K562 (cell line): ENCODE data around the gene CRNKL1. TPM values are rescaled to one million over a fixed set of nuclear protein-coding genes. Genes with fewer than 3 reads are reported as not detected.

Experiments used
- ATAC-seq: fragments of 200-7000 bp; cut with Tn5 transposase; 3 replicates; pipeline ENCODE4 v1.9.1; 2020; ENCODE audit warnings: moderate library complexity
- BruUV-seq: library from RNA; stranded (reverse); fragments of 400-500 nt; replicated peaks from 2 replicates; lab custom pipeline; 2021; lab: Mats Ljungman, UMichigan
- CTCF ChIA-PET: fragments of 300-600 bp; formaldehyde crosslinking; extraction: SDS; loops from one replicate; lab custom pipeline; 2021; ENCODE audit warnings: low intra/inter-chr PET ratio; lab: Yijun Ruan, JAX
- POLR2A ChIA-PET: fragments of 300-600, 350-650 bp; sonication (Branson Sonifier 250); formaldehyde crosslinking; extraction: SDS; loops from one replicate; lab custom pipeline; 2021; ENCODE audit warnings: antibody characterized with exemption, inconsistent platforms; lab: Yijun Ruan, JAX
- DNase-seq, 4 experiments: peaks; one replicate each; pipeline versions ENCODE4 v3.0.0 to v3.0.0-alpha.2; 2011 to 2018; ENCODE audit warnings: low spot score in 3 of 4, mixed read lengths in 3 of 4; ENCODE audit errors: extremely low read depth in 1 of 4
- FAIRE-seq: peaks from 2 replicates; lab custom pipeline; 2011; peaks lifted over from hg19 to GRCh38; lab: Jason Lieb, UNC
- H2AFZ ChIP-seq: 2 replicates; pipeline ENCODE4 v1.6.0; 2011; ENCODE audit warnings: low read depth, low read length, control low read depth, inconsistent platforms
- H3K27ac ChIP-seq: fragments of 200-600 bp; 3 replicates; pipeline ENCODE4 v1.8.0; 2011; ENCODE audit warnings: low read depth, mild to moderate bottlenecking, control low read depth, inconsistent platforms, low read length, moderate library complexity, mixed read lengths; ENCODE audit errors: extremely low read depth
- H3K27me3 ChIP-seq, 2 experiments: fragments of 300-600 bp in 1 of 2; 2 replicates in 1 of 2; 3 replicates in 1 of 2; pipeline versions ENCODE4 v1.6.0 to v1.8.0; 2011; ENCODE audit warnings: inconsistent platforms in 2 of 2, low read length in 2 of 2, mild to moderate bottlenecking in 1 of 2, mixed read lengths in 1 of 2, moderate library complexity in 1 of 2; ENCODE audit not compliant: control insufficient read depth in 2 of 2, insufficient read depth in 2 of 2
- H3K36me3 ChIP-seq: fragments of 300-600 bp; 3 replicates; pipeline ENCODE4 v1.8.0; 2011; ENCODE audit warnings: mild to moderate bottlenecking, low read length, inconsistent platforms; ENCODE audit not compliant: control insufficient read depth, insufficient read depth
- H3K4me1 ChIP-seq, 2 experiments: fragments of 200-600 bp in 1 of 2; replicated peaks in 1 of 2; 2 replicates in 1 of 2; 3 replicates in 1 of 2; pipeline versions ENCODE4 v1.5.1 to v1.8.0; 2011; ENCODE audit warnings: inconsistent platforms in 2 of 2, low read length in 2 of 2, mild to moderate bottlenecking in 1 of 2, mixed read lengths in 1 of 2, moderate library complexity in 1 of 2; ENCODE audit not compliant: control insufficient read depth in 2 of 2, insufficient read depth in 2 of 2
- H3K4me2 ChIP-seq: 2 replicates; pipeline ENCODE4 v1.6.1; 2011; ENCODE audit warnings: low read length, control low read depth, inconsistent platforms, mixed read lengths; ENCODE audit not compliant: insufficient read depth
- H3K4me3 ChIP-seq: fragments of 200-600 bp; sonication (generic), shearing (Covaris generic); 2 replicates; pipeline ENCODE4 v1.5.1; 2016; ENCODE audit warnings: control low read depth, inconsistent platforms
- H3K79me2 ChIP-seq: fragments of 200-600 bp; 3 replicates; pipeline ENCODE4 v1.8.0; 2011; ENCODE audit warnings: low read length, inconsistent platforms; ENCODE audit not compliant: control insufficient read depth, insufficient read depth
- H3K9ac ChIP-seq, 2 experiments: 2 replicates each; pipeline versions ENCODE4 v1.6.0 to v1.6.1; 2011; ENCODE audit warnings: low read depth in 2 of 2, low read length in 2 of 2, control low read depth in 1 of 2, inconsistent platforms in 1 of 2, mild to moderate bottlenecking in 1 of 2, mixed read lengths in 1 of 2; ENCODE audit not compliant: insufficient read depth in 1 of 2
- H3K9me1 ChIP-seq: one replicate; pipeline ENCODE4 v1.6.0; 2011; ENCODE audit warnings: inconsistent platforms, mild to moderate bottlenecking, low read length, moderate library complexity; ENCODE audit not compliant: control insufficient read depth, insufficient read depth
- H3K9me3 ChIP-seq: replicated peaks from 2 replicates; pipeline ENCODE4 v1.5.1; 2011; ENCODE audit warnings: low read depth, low read length, inconsistent platforms; ENCODE audit not compliant: control insufficient read depth, insufficient read depth
- H4K20me1 ChIP-seq: replicated peaks from 2 replicates; pipeline ENCODE4 v1.6.1; 2011; ENCODE audit warnings: low read length, inconsistent platforms, mixed read lengths; ENCODE audit not compliant: control insufficient read depth, insufficient read depth
- ADNP ChIP-seq: fragments of 200-800 bp; sonication (Bioruptor generic); IDR thresholded peaks from 2 replicates; pipeline ENCODE4 v1.6.1; 2016; ENCODE audit warnings: missing genetic modification characterization, missing compliant biosample characterization
- BCOR ChIP-seq: fragments of 450-650 bp; IDR thresholded peaks from 2 replicates; pipeline ENCODE4 v1.6.1; 2016
- BRD9 ChIP-seq: fragments of 450-650 bp; IDR thresholded peaks from 2 replicates; pipeline ENCODE4 v1.6.1; 2018; ENCODE audit warnings: low read depth; ENCODE audit not compliant: partially characterized antibody
- C11orf30 ChIP-seq: fragments of 450-650 bp; IDR thresholded peaks from 2 replicates; pipeline ENCODE4 v1.6.1; 2016; ENCODE audit warnings: low read depth, mild to moderate bottlenecking
- COPS2 ChIP-seq: fragments of 450-650 bp; conservative IDR thresholded peaks from 2 replicates; pipeline ENCODE4 v1.6.1; 2016; ENCODE audit warnings: mild to moderate bottlenecking, moderate library complexity
- CXXC5 ChIP-seq: fragments of 250-450 bp; sonication (Bioruptor Pico); IDR thresholded peaks from 2 replicates; pipeline ENCODE4 v1.8.0; 2022; ENCODE audit warnings: inconsistent platforms, mild to moderate bottlenecking, moderate library complexity
- HDAC3 ChIP-seq: fragments of 450-650 bp; IDR thresholded peaks from 2 replicates; pipeline ENCODE4 v1.6.1; 2018; ENCODE audit warnings: borderline replicate concordance, mild to moderate bottlenecking, moderate library complexity; ENCODE audit not compliant: partially characterized antibody
- HMG20A ChIP-seq: fragments of 450-650 bp; formaldehyde crosslinking; conservative IDR thresholded peaks from 2 replicates; pipeline ENCODE4 v1.4.0; 2020; ENCODE audit warnings: mild to moderate bottlenecking, mixed read lengths
- HSF4 ChIP-seq: fragments of 250-450 bp; sonication (Bioruptor Pico); IDR thresholded peaks from 2 replicates; pipeline ENCODE4 v2.1.2; 2022; ENCODE audit warnings: mild to moderate bottlenecking, moderate library complexity, borderline replicate concordance
- NFE2 ChIP-seq: IDR thresholded peaks from 2 replicates; pipeline ENCODE4 v1.6.1; 2014; ENCODE audit warnings: antibody characterized with exemption, low read depth
- NFIC ChIP-seq: fragments of 450-650 bp; IDR thresholded peaks from 2 replicates; pipeline ENCODE4 v1.6.1; 2017; ENCODE audit warnings: mild to moderate bottlenecking, inconsistent platforms
- PTRF ChIP-seq: fragments of 450-650 bp; IDR thresholded peaks from 2 replicates; pipeline ENCODE4 v1.6.1; 2016; ENCODE audit warnings: mild to moderate bottlenecking, missing genetic modification characterization, missing compliant biosample characterization
- PURB ChIP-seq: sonication (generic); formaldehyde crosslinking; IDR thresholded peaks from 2 replicates; pipeline ENCODE4 v1.9.0; 2021; ENCODE audit warnings: low read depth, mild to moderate bottlenecking, missing genetic modification reagents
- SMARCA4 ChIP-seq: fragments of 450-650 bp; IDR thresholded peaks from 2 replicates; pipeline ENCODE4 v1.6.1; 2016
- TARDBP ChIP-seq: fragments of 450-650 bp; IDR thresholded peaks from 2 replicates; pipeline ENCODE4 v1.6.1; 2016
- ZKSCAN1 ChIP-seq: fragments of 150-350 bp; IDR thresholded peaks from 2 replicates; pipeline ENCODE4 v1.6.1; 2016; ENCODE audit warnings: low read depth, low read length
- ZNF197 ChIP-seq: fragments of 200-800 bp; sonication (Bioruptor generic); IDR thresholded peaks from 2 replicates; pipeline ENCODE4 v1.6.1; 2016; ENCODE audit warnings: low read depth, missing genetic modification characterization, missing compliant biosample characterization
- ZNF316 ChIP-seq: fragments of 450-650 bp; IDR thresholded peaks from 2 replicates; pipeline ENCODE4 v1.6.1; 2016
- WGBS: fragments of 100-300 bp; shearing (Covaris generic); methylation state at CpG from one replicate; pipeline ENCODE4 v1.1.6; 2016; ENCODE audit warnings: low coverage, mixed read lengths; ENCODE audit not compliant: insufficient coverage; ENCODE audit errors: missing lambda C conversion rate; 5-methylcytosine and 5-hydroxymethylcytosine counted together
- in situ Hi-C: fragments of 300-500 bp; cut with MboI; formaldehyde crosslinking; loops from 4 replicates; pipeline ENCODE4 v1.15.0; 2018; ENCODE audit warnings: inconsistent platforms, mixed read lengths
- intact Hi-C: fragments of 100-400 bp; cut with micrococcal nuclease; formaldehyde crosslinking; loops from 2 replicates; pipeline ENCODE4 v1.14.2; 2022
- polyA plus RNA-seq, 8 experiments: library from polyadenylated mRNA; depleted of rRNA in 4 of 8; stranded (reverse) in 5 of 8; unstranded in 3 of 8; fragments of >200 nt; fragmentation: Nextera tagmentation in 2 of 8; fragmentation: Illumina TruSeq in 1 of 8; extraction: Ambion mirVana in 2 of 8; extraction: Trizol in 1 of 8; gene quantifications; 2 replicates each; pipeline versions ENCODE4 v1.2.1 to v1.2.3, GENCODE V29; 2011 to 2014; ENCODE audit warnings: inconsistent platforms in 1 of 8, missing spikeins in 1 of 8
- total RNA-seq, 7 experiments: library from RNA; depleted of rRNA in 6 of 7; stranded (reverse); fragments of >200 nt in 6 of 7; fragmentation: Illumina TruSeq in 2 of 7; extraction: Trizol in 2 of 7; gene quantifications; 2 replicates each; pipeline versions ENCODE4 v1.2.1 to v1.2.3, GENCODE V29; 2011 to 2021; ENCODE audit warnings: low replicate concordance in 1 of 7
- TF ChIP-seq, protein P1 (sequence below): fragments of 450-650 bp; IDR thresholded peaks from 2 replicates; pipeline ENCODE4 v1.7.1; 2018; ENCODE audit warnings: mild to moderate bottlenecking, low read depth; ENCODE audit not compliant: partially characterized antibody
- TF ChIP-seq, protein P2 (sequence below): fragments of 150-350 bp; IDR thresholded peaks from 2 replicates; pipeline ENCODE4 v1.6.1; 2014; ENCODE audit warnings: low read depth, mild to moderate bottlenecking, low read length, borderline replicate concordance

The CRNKL1 gene
- total and polyA plus RNA-seq, 9 of the 15 experiments (the other 6 are each of a cell fraction or from before 2014, with no cell fraction given), result 8.1 to 17.0 (median 11.7) TPM

DNA sequence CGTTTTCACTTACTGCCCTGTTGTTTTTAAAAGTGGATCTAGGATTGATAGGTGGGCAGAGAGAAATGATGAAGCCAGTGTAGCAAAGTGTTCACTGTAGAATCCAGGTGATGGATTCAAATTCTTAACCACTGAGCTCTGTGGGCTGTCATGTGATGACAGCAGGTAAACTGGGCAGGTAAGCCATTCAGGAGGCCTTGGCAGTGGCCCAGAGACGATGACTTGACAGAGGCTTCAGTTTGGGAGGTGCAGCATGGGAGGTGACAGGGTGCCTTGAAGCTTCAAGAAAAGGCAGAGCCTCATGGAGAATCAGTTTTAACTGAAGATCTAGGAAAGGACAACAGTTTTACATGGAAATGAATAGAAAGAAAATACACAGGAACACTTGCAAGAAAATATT lies 33.1 kb downstream of the CRNKL1 start:
- peaks cover 7 to 13% of the 10 kb centered on the region in 2 experiments; a peak in 4 of 5 replicates for H3K4me1 ChIP-seq
- H3K36me3 ChIP-seq, result peaks cover 31% of the 10 kb centered on the region; the same call in 2 of the 3 replicates
- in situ Hi-C loops (no loop called here), intact Hi-C loops (loop anchor here (10.0 kb wide), 1 partner anchor 556 kb away; no protein-coding TSS in a partner anchor)
- POLR2A ChIA-PET, result no interaction called here
- peak in 3 of 4 experiments; percentile 9 to 41 (median 16) for DNase-seq
- CTCF ChIA-PET, result no interaction called here
- BruUV-seq, result no TSS peak
- peak overlapping the region in 1 of 2 experiments; percentile 71; a peak in 2 of 4 replicates for H3K9ac ChIP-seq
- no peak for ATAC-seq
- 0 out of 2 replicates have a peak, but pooled peaks cover 2% of the 10 kb centered on the region for H4K20me1 ChIP-seq
- peaks cover 68% of the 10 kb centered on the region for H3K79me2 ChIP-seq
- FAIRE-seq, result no peak
- no peaks in the 10 kb centered on the region for H3K9me1 ChIP-seq
- no peaks in the 10 kb centered on the region for H3K9me3 ChIP-seq
- H2AFZ ChIP-seq, result no peak overlapping the region
- peak overlapping the region; percentile 92; the same call in 1 of the 2 replicates for H3K4me3 ChIP-seq
- no peaks in the 10 kb centered on the region for H3K27me3 ChIP-seq
- peak overlapping the region; percentile 96 for H3K4me2 ChIP-seq
- H3K27ac ChIP-seq, result no peak overlapping the region; the same call in 2 of the 3 replicates
- WGBS, result 11% methylated on average over 1 of the region's 2 CpGs
- TF ChIP-seq HMG20A (CRISPR knock-in tag) (no peak), ZNF316 (0 out of 2 replicates have a peak, but pooled peaks have one; percentile 19), HSF4 (CRISPR knock-in tag) (no peak), PURB (CRISPR knock-in tag) (no peak), NFE2 (peak; percentile 45), CXXC5 (no peak), TARDBP (no peak), PTRF (tag) (no peak), HDAC3 (no peak), ZKSCAN1 (no peak), ADNP (no peak), ZNF197 (CRISPR knock-in tag) (no peak), SMARCA4 (no peak), BCOR (no peak), C11orf30 (peak; percentile 22; the same call in 1 of the 2 replicates), BRD9 (no peak), COPS2 (no peak), NFIC (peak; percentile 79)
- TF ChIP-seq, protein P1, sequence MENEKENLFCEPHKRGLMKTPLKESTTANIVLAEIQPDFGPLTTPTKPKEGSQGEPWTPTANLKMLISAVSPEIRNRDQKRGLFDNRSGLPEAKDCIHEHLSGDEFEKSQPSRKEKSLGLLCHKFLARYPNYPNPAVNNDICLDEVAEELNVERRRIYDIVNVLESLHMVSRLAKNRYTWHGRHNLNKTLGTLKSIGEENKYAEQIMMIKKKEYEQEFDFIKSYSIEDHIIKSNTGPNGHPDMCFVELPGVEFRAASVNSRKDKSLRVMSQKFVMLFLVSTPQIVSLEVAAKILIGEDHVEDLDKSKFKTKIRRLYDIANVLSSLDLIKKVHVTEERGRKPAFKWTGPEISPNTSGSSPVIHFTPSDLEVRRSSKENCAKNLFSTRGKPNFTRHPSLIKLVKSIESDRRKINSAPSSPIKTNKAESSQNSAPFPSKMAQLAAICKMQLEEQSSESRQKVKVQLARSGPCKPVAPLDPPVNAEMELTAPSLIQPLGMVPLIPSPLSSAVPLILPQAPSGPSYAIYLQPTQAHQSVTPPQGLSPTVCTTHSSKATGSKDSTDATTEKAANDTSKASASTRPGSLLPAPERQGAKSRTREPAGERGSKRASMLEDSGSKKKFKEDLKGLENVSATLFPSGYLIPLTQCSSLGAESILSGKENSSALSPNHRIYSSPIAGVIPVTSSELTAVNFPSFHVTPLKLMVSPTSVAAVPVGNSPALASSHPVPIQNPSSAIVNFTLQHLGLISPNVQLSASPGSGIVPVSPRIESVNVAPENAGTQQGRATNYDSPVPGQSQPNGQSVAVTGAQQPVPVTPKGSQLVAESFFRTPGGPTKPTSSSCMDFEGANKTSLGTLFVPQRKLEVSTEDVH, result no peak
- TF ChIP-seq, protein P2, sequence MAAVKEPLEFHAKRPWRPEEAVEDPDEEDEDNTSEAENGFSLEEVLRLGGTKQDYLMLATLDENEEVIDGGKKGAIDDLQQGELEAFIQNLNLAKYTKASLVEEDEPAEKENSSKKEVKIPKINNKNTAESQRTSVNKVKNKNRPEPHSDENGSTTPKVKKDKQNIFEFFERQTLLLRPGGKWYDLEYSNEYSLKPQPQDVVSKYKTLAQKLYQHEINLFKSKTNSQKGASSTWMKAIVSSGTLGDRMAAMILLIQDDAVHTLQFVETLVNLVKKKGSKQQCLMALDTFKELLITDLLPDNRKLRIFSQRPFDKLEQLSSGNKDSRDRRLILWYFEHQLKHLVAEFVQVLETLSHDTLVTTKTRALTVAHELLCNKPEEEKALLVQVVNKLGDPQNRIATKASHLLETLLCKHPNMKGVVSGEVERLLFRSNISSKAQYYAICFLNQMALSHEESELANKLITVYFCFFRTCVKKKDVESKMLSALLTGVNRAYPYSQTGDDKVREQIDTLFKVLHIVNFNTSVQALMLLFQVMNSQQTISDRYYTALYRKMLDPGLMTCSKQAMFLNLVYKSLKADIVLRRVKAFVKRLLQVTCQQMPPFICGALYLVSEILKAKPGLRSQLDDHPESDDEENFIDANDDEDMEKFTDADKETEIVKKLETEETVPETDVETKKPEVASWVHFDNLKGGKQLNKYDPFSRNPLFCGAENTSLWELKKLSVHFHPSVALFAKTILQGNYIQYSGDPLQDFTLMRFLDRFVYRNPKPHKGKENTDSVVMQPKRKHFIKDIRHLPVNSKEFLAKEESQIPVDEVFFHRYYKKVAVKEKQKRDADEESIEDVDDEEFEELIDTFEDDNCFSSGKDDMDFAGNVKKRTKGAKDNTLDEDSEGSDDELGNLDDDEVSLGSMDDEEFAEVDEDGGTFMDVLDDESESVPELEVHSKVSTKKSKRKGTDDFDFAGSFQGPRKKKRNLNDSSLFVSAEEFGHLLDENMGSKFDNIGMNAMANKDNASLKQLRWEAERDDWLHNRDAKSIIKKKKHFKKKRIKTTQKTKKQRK, result no peak
